Measurements from ENCODE around the gene CNGB1.

CNGB1 gene

GRCh38 chr16:57867000-57867561, 103.8 kb downstream of the CNGB1 start:
- H3K9ac ChIP-seq (ENCODE audit: low read depth, low read length, poor library complexity, severe bottlenecking), result no peak overlapping the region
- no peak overlapping the region for H3K4me2 ChIP-seq (ENCODE audit: low read depth, low read length, poor library complexity, severe bottlenecking)
- H2AFZ ChIP-seq (ENCODE audit: low read length), result no peak overlapping the region
- no peaks in the 10 kb centered on the region for H3K36me3 ChIP-seq (ENCODE audit: insufficient read depth, low read length)
- H3K4me3 ChIP-seq (ENCODE audit: low read length, poor library complexity, severe bottlenecking), result no peak overlapping the region
- no peaks in the 10 kb centered on the region for H3K27me3 ChIP-seq (ENCODE audit: insufficient read depth, low read length, poor library complexity, severe bottlenecking)
- TF ChIP-seq CTCF (conservative IDR thresholded peaks at IDR 0.05; ENCODE audit: low read length) (no peak), EZH2phosphoT487 (IDR thresholded peaks at IDR 0.05; ENCODE audit: borderline replicate concordance) (no peak)
- no peaks in the 10 kb centered on the region for H4K20me1 ChIP-seq (ENCODE audit: insufficient read depth, low read length, poor library complexity, severe bottlenecking)
- no peaks in the 10 kb centered on the region for H3K79me2 ChIP-seq (ENCODE audit: insufficient read depth, low read length)
- no peaks in the 10 kb centered on the region for H3K9me3 ChIP-seq (ENCODE audit: insufficient read depth, low read depth, low read length)
- no peaks in the 10 kb centered on the region for H3F3A ChIP-seq (ENCODE audit: low read depth)
- no peaks in the 10 kb centered on the region for H3K9me2 ChIP-seq (replicated peaks; ENCODE audit: low read depth, low read length)
- no peaks in the 10 kb centered on the region for H3K4me1 ChIP-seq (ENCODE audit: insufficient read depth, low read length, poor library complexity, severe bottlenecking)

- H3K4me1 ChIP-seq (ENCODE audit: insufficient read depth, low read length, poor library complexity, severe bottlenecking), result no peaks in the 10 kb centered on the region
- H3K9ac ChIP-seq (ENCODE audit: low read depth, low read length, poor library complexity, severe bottlenecking), result no peak overlapping the region
- H3K9me2 ChIP-seq (replicated peaks; ENCODE audit: low read depth, low read length), result no peaks in the 10 kb centered on the region
- TF ChIP-seq EZH2phosphoT487 (IDR thresholded peaks at IDR 0.05; ENCODE audit: borderline replicate concordance) (no peak), CTCF (conservative IDR thresholded peaks at IDR 0.05; ENCODE audit: low read length) (no peak)
- H3K4me2 ChIP-seq (ENCODE audit: low read depth, low read length, poor library complexity, severe bottlenecking), result no peak overlapping the region
- no peak overlapping the region for H2AFZ ChIP-seq (ENCODE audit: low read length)
- H3K4me3 ChIP-seq (ENCODE audit: low read length, poor library complexity, severe bottlenecking), result no peak overlapping the region
- H3K79me2 ChIP-seq (ENCODE audit: insufficient read depth, low read length), result no peaks in the 10 kb centered on the region
- H4K20me1 ChIP-seq (ENCODE audit: insufficient read depth, low read length, poor library complexity, severe bottlenecking), result no peaks in the 10 kb centered on the region
- H3K27me3 ChIP-seq (ENCODE audit: insufficient read depth, low read length, poor library complexity, severe bottlenecking), result no peaks in the 10 kb centered on the region
- H3K9me3 ChIP-seq (ENCODE audit: insufficient read depth, low read depth, low read length), result no peaks in the 10 kb centered on the region
- no peaks in the 10 kb centered on the region for H3K36me3 ChIP-seq (ENCODE audit: insufficient read depth, low read length)
- H3F3A ChIP-seq (ENCODE audit: low read depth), result no peaks in the 10 kb centered on the region
Measured at GRCh38 chr16:57866529-57866918, 104.4 kb downstream of the CNGB1 start.

- H3K9ac ChIP-seq (ENCODE audit: low read depth, low read length, poor library complexity, severe bottlenecking), result no peak overlapping the region
- no peaks in the 10 kb centered on the region for H3K36me3 ChIP-seq (ENCODE audit: insufficient read depth, low read length)
- no peak overlapping the region for H2AFZ ChIP-seq (ENCODE audit: low read length)
- H4K20me1 ChIP-seq (ENCODE audit: insufficient read depth, low read length, poor library complexity, severe bottlenecking), result no peaks in the 10 kb centered on the region
- TF ChIP-seq CTCF (conservative IDR thresholded peaks at IDR 0.05; ENCODE audit: low read length) (no peak), EZH2phosphoT487 (IDR thresholded peaks at IDR 0.05; ENCODE audit: borderline replicate concordance) (no peak)
- H3K4me3 ChIP-seq (ENCODE audit: low read length, poor library complexity, severe bottlenecking), result no peak overlapping the region
- no peaks in the 10 kb centered on the region for H3K27me3 ChIP-seq (ENCODE audit: insufficient read depth, low read length, poor library complexity, severe bottlenecking)
- no peaks in the 10 kb centered on the region for H3K4me1 ChIP-seq (ENCODE audit: insufficient read depth, low read length, poor library complexity, severe bottlenecking)
- H3K9me2 ChIP-seq (replicated peaks; ENCODE audit: low read depth, low read length), result no peaks in the 10 kb centered on the region
- H3K9me3 ChIP-seq (ENCODE audit: insufficient read depth, low read depth, low read length), result no peaks in the 10 kb centered on the region
- no peaks in the 10 kb centered on the region for H3K79me2 ChIP-seq (ENCODE audit: insufficient read depth, low read length)
- no peak overlapping the region for H3K4me2 ChIP-seq (ENCODE audit: low read depth, low read length, poor library complexity, severe bottlenecking)
- no peaks in the 10 kb centered on the region for H3F3A ChIP-seq (ENCODE audit: low read depth)
Measured at GRCh38 chr16:57865746-57866528, 105.0 kb downstream of the CNGB1 start.

Measured in Loucy (cell line).